Parietal lobe (tissue), 1 donor: ENCODE results near the gene FGD2. TPM values are rescaled to one million over a fixed set of nuclear protein-coding genes. Genes with fewer than 3 reads are reported as not detected.

Experiments used
- total RNA-seq: library from RNA; depleted of rRNA; stranded (reverse); fragments of >200 nt; gene quantifications from one replicate; pipeline ENCODE4 v1.2.3, GENCODE V29; 2014

Gene FGD2, protein sequence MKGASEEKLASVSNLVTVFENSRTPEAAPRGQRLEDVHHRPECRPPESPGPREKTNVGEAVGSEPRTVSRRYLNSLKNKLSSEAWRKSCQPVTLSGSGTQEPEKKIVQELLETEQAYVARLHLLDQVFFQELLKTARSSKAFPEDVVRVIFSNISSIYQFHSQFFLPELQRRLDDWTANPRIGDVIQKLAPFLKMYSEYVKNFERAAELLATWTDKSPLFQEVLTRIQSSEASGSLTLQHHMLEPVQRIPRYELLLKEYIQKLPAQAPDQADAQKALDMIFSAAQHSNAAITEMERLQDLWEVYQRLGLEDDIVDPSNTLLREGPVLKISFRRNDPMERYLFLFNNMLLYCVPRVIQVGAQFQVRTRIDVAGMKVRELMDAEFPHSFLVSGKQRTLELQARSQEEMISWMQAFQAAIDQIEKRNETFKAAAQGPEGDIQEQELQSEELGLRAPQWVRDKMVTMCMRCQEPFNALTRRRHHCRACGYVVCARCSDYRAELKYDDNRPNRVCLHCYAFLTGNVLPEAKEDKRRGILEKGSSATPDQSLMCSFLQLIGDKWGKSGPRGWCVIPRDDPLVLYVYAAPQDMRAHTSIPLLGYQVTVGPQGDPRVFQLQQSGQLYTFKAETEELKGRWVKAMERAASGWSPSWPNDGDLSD
- total RNA-seq, result 2.2 TPM

DNA sequence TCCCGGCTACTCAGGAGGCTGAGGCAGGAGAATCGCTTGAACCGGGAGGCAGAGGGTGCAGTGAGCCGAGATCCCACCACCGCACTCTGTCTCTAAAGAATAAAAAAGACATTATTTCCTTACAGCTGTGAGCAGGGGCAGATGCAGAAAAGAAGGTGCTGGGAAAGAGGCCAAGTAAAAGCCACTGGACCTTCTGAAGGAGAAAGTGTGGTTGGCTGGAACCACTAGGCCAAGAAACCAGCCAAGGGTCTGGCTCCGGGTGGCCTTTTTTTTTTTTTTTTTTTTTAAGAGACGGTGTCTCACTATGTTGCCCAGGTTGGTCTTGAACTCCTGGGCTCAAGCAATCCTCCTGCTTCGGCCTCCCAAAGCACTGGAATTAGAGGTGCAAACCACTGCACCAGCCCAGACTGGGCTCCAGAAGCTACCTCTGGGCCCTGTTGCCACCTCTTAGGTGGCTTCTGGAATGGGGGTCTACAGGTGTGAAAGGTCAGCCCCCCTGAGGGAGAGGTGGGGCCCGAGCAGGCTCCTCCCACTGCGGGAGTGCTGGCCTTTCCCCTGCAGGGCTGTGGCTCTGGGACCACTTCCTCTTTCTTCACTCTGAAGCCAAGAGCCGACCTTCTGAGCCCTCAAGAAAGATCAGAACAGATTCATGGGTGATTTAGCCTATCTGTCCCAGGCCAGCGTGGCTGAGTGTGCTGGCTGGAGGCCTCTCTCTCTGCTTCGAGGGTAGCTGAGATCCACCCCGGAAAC is at the start of gene FGD2:
Gene FGD2, plus strand, starts transcription at position 595 of the 750 bp plus-strand sequence. CDS start 163 bp downstream, outside the sequence.

DNA sequence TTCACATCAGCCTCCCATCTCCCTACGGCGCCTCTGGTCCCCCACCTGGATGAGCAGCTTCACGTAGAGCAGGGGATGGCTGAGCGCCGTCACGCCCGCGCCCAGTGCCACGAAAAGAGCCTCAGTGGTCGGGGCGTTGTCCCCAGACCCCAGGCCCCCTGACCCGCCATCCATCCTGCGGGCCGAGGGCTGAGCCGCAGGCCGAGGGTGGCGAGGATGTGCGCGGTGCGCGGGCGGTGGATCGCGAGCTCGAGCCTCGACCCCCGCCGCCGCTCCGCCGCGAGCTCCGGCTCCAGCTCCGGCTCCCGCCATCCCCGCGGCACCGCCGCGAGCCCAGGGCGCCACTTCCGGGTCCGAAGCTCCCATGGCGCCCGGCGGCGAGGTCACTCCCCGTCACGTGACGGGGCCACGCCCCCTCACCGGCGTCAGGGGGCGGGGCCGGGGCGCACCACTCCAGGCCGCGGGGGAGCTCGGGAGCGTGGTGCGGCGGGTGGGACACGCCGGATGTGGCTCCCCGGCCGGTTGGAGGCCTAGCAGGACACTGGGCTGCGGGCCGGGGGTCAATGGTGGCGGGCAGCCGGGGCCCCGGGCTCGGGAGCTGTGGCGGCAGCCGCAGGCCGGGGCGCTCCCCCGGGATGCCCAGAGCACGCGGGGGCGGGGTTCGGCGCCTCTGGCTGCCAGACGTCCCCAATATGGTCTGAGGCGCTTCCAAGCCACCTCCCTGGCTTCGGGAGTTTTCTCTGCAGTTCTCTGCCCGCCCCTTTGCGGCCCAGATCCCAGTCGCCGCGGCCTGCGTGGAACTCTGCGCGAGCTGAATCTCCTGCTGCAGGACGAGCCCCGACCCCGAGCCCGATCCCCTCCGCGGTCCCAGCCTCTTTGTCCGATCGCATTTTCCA is 19.4 kb upstream of the FGD2 start, which contains the start of gene MTCH1:
Gene MTCH1, minus strand, starts transcription at position 389 of the 896 bp plus-strand sequence. Its CDS starts 23 bp downstream, at position 366.

Other genes with a start within 250 kb of the FGD2 start
- 15.3 TPM for gene CPNE5, start 166.2 kb upstream of the FGD2 start, total RNA-seq
- gene PPIL1, start 130.9 kb upstream of the FGD2 start, total RNA-seq, result 30.7 TPM
- 34.1 TPM for gene C6orf89, start 119.7 kb upstream of the FGD2 start, total RNA-seq
- gene PI16, start 50.9 kb upstream of the FGD2 start, total RNA-seq, result not detected
- 126 TPM for gene MTCH1, start 19.5 kb upstream of the FGD2 start, total RNA-seq
- 21.9 TPM for gene PIM1, start 164.5 kb downstream of the FGD2 start, total RNA-seq